Lower leg skin (tissue), 3 donors: ENCODE measurements around the gene CCR9.

ENCODE experiments used
- POLR2A ChIP-seq, 2 donors: fragments of 450-650 bp; IDR thresholded peaks; one replicate each; pipeline ENCODE4 v1.6.1; 2016 to 2017; ENCODE audit warnings: antibody characterized with exemption in 2 of 2, mild to moderate bottlenecking in 1 of 2, moderate library complexity in 1 of 2
- TF ChIP-seq, protein P1 (sequence below), 3 donors: fragments of 450-650 bp; IDR thresholded peaks; one replicate each; pipeline ENCODE4 v1.5.1; 2016; ENCODE audit warnings: antibody characterized with exemption in 3 of 3, mild to moderate bottlenecking in 3 of 3, moderate library complexity in 2 of 3

DNA sequence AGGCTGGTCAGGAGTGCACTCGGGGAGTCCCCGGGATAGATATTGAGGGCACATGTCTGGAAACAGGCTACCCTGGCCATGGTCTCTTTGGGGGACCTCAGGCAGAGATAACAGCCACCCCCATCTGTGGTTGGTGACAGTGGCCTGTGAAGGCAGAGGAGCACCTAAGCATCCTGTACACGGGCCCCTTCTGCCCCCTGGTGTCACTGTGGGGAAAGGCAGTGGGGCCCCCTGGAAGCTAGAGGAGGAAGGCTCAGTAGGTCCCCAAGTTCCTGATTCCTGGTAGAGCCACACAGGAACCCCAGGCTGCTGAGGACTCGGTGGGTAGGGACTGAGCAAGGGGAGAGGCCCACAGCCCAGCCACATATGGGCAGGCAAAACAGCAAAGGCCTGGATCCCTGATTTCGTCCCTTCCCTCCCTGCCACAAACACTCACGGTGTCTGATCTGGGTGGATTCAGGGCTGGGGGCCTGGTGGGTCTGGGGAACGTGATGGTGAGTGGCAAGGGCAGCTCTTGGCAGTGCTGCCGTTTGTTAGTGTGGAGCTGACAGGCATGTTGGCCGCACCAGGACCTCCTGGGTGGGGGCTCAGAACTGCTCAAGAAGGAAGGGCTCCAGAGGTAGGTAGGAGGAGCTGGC lies 42.8 kb downstream of the CCR9 start:
- TF ChIP-seq, protein P1, sequence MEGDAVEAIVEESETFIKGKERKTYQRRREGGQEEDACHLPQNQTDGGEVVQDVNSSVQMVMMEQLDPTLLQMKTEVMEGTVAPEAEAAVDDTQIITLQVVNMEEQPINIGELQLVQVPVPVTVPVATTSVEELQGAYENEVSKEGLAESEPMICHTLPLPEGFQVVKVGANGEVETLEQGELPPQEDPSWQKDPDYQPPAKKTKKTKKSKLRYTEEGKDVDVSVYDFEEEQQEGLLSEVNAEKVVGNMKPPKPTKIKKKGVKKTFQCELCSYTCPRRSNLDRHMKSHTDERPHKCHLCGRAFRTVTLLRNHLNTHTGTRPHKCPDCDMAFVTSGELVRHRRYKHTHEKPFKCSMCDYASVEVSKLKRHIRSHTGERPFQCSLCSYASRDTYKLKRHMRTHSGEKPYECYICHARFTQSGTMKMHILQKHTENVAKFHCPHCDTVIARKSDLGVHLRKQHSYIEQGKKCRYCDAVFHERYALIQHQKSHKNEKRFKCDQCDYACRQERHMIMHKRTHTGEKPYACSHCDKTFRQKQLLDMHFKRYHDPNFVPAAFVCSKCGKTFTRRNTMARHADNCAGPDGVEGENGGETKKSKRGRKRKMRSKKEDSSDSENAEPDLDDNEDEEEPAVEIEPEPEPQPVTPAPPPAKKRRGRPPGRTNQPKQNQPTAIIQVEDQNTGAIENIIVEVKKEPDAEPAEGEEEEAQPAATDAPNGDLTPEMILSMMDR (IDR thresholded peaks at IDR 0.05): no peak
- TF ChIP-seq POLR2A (IDR thresholded peaks at IDR 0.05): no peak
